Measurements from ENCODE around the gene TANGO6.
"Not testable (repeated sequence)": the region's sequence is repeated elsewhere in the genome, so short reads cannot be mapped to it uniquely, and the experiment has no call there.

Gene TANGO6

DNA sequence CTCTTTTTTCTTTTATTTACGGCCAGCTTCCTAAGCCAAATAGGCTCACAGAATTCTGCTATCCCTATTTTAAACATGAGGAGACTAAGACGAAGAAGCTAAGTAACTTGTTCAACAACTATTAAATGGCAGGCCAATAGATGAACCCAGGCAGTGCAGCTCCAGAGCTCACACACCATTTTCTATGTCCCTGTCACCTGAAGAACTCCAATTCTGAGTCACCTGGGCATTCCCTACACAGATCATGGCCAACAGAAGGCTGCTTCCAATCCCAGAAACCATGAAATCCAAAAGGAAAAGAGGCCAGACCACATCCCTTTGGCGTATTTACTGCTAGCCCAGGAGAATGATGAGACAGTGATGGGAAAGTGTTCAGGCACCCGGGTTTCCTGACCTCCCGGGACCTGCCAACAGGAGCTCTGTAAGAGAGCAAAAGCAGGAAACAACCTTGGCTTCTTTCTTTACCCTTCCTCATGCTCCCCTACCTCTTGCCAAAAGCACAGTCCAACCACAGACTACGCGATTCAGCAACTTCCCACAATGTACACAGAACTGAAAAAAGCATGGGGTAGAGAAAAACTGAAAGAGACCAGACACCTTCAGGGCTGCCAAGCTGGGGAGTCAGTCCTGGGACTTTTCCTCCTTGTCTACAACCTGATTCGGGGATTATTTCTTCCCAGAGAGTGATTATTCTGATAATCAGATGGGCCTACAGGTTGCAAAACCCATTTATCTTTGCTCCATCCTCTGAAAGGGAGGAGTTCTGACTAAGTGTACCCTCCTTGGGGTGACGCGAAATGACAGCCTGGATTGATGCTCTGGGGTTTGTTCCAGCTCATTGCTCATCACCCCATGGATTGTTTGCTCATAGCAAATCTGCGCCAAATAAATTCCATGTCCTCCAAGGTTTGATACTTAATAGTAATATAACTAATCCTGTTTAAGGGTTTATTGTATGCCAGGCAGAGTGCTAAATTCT lies 214.4 kb downstream of the TANGO6 start:
- no peak for DNase-seq (ENCODE audit: low spot score)

DNA sequence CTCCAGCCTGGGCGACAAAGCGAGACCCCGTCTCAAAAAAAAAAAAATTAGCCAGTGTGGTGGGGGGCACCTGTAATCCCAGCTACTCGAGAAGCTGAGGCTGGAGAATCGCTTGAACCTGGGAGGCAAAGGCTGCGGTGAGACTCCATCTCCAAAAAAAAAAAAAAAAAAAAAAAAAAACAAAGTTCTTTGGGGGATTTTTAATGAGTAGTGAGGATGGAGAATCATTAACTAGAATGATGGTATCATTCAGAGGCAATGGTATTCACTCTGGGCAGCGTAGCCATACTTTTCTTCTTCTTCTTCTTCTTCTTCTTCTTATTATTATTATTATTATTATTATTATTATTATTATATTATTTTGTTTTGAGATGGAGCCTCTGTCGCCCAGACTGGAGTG lies 220.2 kb downstream of the TANGO6 start:
- not testable (repeated sequence) for DNase-seq (ENCODE audit: low spot score)

DNA sequence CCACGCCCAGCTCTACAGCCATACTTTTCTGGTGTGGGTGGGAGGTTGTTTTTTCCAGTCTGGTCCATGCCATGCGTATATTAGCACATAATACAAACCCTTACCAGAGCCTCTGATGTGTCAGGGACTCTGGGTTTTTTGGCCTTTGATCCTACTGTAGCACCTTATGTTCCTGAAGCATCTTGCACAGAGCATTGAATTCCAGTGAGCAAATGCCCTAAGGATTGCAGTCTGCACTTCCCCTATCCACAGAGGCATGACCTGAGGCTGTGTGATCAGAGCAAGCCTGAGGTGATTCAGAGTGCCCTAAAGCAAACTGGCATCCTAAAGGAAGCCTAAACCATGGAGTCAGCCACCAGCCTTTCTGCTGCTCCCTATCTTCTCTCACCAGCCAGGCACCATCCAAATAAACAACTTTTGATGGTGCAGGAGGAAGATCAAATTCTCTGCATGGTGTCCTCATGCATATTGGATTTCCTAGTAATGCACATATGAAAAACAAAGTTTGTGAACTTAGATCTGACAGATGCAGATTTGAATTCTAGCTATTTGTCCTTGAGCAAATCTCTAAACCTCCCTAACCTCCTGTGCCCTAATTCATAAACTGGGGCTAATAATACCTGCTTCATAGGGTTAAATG lies 220.9 kb downstream of the TANGO6 start:
- DNase-seq (ENCODE audit: low spot score), result no peak

DNA sequence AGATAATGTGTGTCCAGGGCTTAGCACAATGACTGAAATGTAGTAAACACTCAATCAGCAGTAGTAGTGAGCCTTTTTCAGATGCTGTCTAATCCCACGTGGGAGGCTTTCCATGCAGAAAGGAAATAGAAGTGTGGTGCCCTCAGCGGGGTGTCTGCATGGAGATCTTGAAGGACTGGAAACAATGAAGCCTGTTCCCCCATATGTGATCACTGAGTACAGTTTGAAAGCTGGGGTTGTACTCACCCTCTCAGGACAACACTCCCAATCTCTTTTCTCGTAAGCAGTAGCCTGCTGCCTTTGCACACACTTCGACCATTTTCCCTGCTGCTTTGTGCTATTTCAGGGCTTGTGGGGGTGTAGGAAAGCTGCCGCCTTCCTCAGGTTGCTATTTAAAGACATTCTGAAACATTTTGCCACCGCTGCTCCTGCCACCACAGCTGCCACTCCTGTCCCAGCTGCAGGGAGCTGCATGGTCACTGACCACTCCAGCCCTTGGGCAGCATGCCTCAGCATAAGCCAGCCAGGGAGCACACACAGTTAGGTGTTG lies 221.5 kb downstream of the TANGO6 start:
- DNase-seq (ENCODE audit: low spot score), result no peak

DNA sequence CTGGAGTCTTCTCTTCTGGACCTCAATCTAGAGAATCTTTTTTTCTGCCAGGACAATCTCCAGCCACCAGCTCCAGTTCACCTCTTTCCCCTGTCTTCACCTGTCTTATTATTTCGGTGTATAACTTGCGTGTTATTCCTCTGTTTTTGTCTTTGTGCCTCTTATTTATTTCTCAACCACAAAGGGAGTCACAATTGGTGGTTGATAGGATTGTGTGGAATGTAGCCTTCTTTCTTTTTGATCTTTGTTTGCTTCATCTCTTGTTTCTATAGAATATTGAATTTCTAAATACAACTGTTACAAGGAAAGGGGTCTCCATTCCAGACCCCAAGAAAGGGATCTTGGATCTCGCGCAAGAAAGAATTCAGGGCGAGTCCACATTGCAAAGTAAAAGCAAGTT lies 226.2 kb downstream of the TANGO6 start:
- no peak for DNase-seq (ENCODE audit: low spot score)

DNA sequence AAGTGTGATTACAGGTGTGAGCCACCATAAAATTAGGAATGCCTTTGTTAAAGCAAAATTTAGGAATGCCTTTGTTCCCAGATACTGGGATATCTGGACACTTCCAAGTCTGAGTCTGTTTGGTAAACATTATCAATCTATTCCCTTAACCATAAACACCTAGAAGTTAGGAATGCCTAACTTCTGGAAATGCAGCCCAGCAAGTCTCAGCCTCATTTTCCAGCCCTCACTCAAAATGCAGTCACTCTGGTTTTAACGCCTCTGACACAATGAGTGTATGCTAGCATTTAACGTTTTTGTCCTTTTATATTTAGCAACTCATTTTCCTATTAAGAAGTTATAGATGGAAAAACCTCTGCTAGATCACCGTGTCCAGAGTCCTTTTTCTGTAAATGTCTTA lies 227.7 kb downstream of the TANGO6 start:
- DNase-seq (ENCODE audit: low spot score), result no peak

DNA sequence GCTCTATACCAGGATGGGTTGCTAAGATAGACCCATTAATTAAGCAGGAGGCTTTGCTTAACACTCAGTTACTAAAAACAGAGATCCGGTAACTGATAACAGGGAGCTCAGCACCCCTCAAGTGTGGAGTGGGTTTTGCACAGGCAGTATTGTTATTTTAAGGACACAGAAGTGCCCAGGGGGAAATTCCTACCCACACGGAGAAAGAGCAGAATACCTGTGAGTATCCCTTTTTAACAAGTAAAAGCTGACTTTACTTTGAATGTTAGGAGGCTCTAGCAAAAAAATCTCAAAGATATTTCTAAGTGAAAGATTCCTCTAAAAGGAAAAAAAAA lies 229.3 kb downstream of the TANGO6 start:
- no peak for DNase-seq (ENCODE audit: low spot score)

DNA sequence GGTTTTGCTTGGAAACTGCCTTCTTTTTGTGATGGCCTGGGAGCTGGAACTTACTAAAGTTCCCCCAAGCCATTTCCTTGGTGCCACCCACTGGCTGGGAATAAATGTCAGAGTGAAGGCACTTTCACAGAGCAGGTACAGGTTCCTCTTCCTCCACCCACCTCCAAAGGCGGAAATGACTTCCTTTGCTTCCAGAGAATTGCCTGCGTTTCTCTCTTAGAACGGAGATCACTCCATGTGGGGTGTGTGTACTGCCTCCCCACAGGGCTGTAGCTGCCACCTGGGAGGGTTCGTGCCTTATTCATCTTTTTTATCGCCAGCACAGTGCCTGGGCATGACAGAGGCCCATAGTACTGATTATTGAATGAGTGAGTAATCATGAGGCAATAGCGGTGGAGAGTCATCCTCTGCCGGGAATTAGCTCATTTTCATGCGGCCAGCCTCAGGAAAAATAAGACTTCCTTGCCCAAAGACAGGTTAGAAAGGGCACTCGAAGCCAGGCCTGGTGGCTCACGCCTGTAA lies 229.9 kb downstream of the TANGO6 start:
- DNase-seq (ENCODE audit: low spot score), result no peak

DNA sequence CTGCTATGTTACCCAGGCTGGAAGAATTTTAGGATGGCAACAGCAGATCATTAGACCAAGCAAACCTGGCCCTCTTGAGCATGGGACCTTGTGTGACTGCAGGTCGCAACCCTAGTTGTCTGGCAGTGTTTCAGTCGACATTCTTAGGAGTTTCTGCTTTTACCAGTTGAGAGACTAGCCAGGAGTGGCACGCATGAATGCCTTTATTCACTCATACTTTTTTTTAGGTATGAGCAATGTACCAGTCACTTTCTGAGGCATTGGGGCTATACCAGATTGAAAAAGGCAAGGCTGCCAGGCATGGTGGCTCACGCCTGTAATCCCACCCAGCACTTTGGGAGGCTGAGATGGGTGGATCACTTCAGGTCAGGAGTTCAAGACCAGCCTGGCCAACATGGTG lies 233.9 kb downstream of the TANGO6 start:
- no peak for DNase-seq (ENCODE audit: low spot score)

DNA sequence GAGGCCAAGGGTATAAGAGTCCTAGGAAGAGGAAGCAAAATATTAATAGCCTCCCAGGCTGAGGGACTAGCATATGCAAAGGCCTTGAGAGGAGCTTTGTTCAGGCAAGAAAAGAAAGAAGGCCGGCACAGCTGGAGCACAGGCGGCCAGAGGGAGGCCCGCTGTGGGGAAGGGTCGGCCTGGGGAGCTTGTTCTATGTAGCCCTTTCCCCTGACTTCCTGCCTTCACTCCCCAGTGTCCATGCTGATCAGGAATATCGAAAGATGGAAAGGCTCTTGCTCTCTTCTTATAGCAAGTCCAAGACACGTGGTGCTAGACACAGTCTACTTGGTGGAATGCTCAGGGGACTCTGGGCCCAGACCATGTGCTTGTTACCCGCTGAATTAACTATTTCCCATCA lies 234.7 kb downstream of the TANGO6 start:
- DNase-seq (ENCODE audit: low spot score), result no peak

DNA sequence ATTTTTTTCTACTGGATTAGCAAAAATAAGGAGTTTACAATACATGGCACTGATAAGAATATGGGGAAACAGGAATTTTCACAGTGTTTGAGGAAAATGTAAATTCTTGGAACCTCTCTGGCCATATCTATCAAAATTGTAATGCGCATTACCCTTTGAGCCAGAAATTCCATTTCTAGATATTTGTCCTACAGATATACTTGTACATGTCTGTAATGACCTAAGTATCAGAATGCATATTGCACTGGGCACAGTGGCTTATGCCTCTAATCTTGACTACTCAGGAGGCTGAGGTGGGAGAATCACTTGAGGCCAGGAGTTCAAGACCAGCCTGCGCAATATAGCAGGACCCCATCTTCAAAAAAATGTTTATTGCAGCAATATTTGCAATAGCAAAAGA lies 236.4 kb downstream of the TANGO6 start:
- no peak for DNase-seq (ENCODE audit: low spot score)

DNA sequence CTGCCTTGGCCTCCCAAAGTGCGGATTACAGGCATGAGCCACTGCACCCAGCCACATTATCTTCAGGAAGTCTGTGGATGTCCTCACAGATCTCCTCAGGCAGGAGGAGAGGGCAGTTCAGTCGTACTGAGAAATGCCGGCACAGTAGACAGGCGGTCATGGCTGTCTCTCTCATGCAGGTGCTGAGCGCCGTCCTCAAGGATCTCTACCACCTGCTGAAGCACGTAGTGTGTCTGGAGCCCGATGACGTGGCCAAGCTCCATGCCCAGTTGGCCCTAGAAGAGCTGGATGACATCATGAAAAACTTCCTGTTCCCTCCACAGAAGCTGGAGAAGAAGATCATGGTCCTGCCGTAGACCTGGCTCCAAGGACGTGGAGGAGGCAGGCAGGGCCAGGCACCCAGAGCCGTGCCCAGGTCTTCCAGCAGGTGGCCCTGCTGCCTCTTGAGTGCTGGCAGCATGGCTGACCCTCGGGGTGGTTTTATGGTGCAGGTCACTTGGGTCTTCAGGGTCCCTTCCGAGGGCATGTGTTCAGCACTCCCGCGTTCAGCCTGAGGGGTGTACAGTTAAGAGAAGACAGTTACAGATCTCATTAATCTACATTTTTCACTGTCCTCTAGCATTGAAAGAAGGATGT lies 240.1 kb downstream of the TANGO6 start:
- DNase-seq (ENCODE audit: low spot score), result no peak

DNA sequence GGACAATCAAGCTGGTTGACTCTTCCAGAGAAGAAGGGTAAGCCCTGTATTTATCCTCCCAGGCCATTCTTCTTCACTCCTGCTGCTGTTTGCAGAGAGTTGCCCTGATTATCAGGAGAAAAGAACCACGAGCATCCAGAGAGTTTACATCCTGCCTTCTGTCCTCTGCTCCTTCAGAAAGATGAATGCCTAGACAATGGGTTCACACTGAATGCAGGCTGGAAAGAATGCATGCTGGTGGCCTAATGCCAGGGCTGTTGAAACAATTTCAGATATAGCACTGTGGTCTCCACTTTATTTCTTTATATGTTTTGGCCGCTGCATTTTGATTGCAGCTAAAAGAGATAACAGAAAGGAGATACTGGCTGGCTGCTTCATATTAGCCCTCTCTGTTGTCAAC lies 241.0 kb downstream of the TANGO6 start:
- no peak for DNase-seq (ENCODE audit: low spot score)

DNA sequence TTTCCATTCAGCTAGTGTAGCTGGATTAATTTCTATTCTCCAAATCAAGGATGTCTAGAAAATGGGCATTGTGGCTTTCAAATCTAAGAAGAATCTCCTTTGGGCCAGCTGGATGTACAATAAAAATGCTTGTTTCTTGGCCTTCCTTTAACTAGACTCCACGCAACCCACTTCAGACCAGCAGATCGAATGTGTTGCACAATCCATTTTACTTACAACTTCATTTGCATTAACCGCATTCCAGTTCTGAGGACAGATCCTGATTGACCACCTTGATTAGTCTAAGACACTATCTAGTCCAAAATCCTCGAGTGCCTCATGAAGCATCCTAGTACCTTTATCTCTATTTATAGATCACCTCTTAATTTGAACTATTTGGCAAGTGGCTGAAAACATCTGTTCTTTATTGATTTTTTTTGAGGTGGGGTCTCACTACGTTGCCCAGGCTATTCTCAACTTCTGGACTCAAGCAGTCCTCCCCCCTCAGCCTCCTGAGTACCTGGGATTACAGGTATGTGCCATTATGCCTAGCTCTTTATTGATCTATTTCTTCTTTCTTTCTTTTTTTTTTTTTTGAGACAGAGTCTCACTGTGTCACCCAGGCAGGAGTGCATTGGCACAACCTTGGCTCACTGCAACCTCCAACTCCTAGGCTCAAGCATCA lies 241.8 kb downstream of the TANGO6 start:
- DNase-seq (ENCODE audit: low spot score), result no peak

DNA sequence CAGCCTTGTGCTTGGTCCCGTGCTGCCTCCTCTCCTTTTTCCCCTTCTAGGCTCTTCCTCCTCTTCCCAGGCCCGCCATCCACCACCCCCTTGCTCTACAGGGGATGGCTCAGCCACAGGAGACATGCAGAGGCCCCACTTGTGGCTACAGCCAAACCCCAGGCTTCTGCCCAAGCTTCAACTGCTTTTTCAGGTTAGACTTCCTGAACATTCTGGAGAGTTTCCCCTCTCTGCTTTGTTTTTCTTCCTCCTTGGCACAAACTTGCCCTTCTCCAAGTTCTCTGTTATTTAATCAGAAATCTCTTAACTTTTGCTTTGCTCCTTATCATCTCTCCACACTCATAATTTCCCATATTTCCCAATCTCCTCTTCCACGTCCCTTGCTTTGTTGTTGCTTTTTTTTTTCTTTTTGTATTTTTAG lies 243.8 kb downstream of the TANGO6 start:
- no peak for DNase-seq (ENCODE audit: low spot score)

DNA sequence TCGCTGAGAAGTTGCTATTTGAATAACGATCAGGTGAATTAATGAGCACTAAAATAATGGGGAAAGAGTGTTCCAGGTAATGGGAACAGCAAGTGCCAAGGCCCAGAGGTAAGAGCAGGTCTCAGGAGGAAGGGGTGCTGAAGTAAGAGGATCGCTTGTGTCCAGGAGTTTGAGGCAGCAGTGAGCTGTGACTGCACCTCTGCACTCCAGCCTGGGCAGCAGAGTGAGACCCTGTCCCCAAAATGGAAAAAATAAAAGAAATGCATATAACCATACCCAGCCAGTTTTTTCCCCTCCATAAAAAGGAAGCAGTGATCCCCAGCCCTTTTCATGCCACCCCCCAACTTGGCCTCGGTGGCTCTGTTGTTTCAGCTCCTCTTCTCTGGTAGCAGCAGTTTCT lies 245.4 kb downstream of the TANGO6 start:
- no peak for DNase-seq (ENCODE audit: low spot score)

DNA sequence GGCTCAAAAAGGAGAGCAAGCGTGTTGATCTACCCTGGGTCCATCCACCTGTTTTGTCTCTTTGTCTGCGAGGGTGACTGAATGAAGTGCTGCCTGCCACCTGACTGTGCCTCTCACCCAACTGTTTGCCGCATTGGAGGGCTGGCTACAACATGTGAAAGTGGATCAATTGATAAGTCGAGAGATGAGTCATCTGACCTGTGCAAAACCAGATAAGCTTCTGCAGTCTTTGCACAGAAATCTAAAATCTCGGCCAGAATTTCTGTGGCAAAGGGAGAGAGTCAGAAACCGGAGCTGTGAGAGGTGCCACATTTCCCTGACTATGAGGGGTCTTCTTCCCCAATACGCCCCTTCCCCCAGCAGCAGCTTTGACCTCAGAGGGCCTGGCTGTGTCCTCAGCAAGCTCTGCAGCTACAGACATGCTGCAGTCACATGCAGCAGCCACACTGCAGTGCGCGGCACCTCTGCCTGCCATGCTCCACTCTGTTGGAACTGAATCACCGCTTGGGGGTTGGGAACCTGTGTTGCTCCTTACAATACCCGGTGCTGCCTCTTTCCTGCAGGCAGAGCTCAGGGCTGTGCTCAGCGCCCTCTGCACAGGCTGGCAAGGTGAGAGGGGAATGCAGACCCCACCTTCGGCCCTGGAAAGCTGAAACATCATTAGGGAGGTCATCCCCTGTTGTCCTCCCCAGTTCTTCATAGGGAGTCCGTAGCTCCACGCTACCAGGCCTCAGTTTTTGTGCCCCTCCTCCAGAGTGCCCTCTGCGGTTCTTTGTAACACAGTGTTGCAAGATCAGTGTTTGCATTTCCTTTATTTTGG lies 246.0 kb downstream of the TANGO6 start:
- DNase-seq (ENCODE audit: low spot score), result no peak

DNA sequence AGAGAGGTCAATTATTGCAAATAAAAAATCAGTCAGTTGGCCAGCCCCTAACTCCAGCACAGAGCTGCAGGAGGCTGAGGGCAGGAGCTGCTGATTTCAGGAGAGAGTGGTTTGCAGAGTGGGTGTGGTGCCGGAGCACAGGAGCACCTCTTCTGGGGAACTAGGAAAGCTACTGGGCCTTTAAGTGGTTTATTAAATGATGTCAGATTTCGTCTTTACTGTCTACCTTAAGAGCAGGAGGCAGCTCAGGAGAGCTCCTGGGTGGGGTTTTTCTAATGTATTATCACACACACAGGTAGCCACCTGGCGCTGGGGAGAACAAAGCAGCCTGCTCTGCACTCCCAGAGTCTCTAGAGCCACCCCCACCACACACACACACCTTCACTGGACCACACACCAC lies 250.6 kb downstream of the TANGO6 start:
- DNase-seq (ENCODE audit: low spot score), result no peak

DNA sequence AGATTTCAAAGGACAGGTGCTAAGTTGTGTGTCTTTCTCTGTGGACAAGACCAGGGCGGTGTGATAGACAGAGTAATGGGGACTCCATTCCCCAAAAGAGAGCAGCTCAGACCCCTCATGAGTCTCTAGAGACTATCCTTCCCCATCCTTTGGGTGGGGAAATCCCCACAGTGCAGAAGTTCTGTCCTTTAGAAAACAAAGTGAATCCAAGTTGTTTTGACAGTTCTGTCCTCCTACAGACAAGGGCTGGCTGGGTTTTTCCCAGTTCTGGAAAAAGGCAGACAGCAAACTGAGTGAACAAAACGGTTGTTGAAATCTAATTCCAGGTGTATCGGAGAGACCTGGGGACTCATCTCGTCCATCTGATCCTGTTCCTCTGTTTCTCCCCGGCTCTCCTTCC lies 251.2 kb downstream of the TANGO6 start:
- DNase-seq (ENCODE audit: low spot score), result no peak

DNA sequence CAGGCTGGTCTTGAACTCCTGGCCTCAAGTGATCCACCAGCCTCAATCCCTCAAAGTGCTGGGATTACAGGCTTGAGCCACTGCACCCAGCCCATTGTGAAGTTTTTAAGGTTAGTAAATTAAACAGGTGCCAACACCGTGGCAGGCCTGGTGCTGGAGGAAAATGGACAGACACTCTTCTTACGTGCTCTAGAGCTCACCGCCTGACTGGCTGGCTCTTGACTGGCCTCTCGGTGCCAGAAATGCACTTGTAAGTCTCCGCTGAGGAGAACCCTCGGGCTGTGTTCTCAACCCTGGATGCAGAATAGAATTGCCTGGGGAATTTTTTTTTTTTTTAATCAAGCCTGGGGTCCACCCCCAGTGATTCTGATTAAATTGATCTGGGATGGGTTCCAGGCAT lies 251.9 kb downstream of the TANGO6 start:
- DNase-seq (ENCODE audit: low spot score), result no peak

DNA sequence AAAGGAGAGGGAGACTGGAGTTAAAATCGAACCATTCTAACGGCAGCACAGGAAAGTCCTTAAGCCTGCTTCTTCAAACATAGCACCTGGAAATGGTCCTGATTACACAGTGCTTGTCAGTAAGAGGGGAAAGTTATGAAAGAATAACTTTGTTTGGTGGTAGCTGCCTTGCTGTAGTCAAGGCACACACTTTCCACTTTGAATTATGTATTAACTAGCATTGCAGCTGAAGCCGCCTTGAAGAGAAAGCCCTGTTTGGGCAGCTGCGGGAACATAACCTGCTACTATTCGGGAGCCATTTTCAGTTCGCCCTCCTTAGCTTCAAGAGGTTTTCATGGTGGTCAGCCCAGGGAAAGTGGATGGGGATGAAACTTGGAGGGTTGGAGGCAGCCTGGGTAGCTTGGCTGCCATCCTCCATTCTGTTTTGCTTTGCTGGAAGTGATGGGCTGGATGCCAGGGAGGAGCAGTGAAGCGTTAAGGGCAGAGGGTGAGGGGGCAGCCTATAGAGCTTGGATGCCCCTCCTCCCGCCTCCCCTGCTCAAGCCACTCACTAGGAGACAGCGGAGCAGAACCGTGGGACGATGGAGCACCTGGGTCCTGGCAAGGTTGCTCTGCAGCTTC lies 256.9 kb downstream of the TANGO6 start:
- no peak for DNase-seq (ENCODE audit: low spot score)

Data from hematopoietic multipotent progenitor cell treated with erythropoietin and hydrocortisone succinate and interleukin-3 and kit ligand, for 17 days (in vitro differentiated cells).